GM18507 (cell line): ENCODE data around the gene ZFYVE1.
"Not testable (repeated sequence)": the region's sequence is repeated elsewhere in the genome, so short reads cannot be mapped to it uniquely, and the experiment has no call there.

Experiments
- DNase-seq: peaks from one replicate; pipeline ENCODE4 v3.0.0; 2011; ENCODE audit warnings: low read depth; ENCODE audit not compliant: insufficient read length; ENCODE audit errors: extremely low spot score
- FAIRE-seq: peaks from 2 replicates; lab custom pipeline; 2011; peaks lifted over from hg19 to GRCh38; lab: Jason Lieb, UNC

ZFYVE1 gene

GRCh38 chr14:73026845-73027542 lies at the start of gene ZFYVE1:
ZFYVE1 (minus strand) TSS chr14:73027106; CDS start chr14:73024508, 2,598 bp downstream.
- DNase-seq (peak; percentile 89), FAIRE-seq (peak; percentile 100)

- no peak for FAIRE-seq
- DNase-seq = no peak
Observed at GRCh38 chr14:73069585-73069984, 42.7 kb upstream of the ZFYVE1 start.

GRCh38 chr14:73058922-73059673 lies 32.2 kb upstream of the ZFYVE1 start:
- FAIRE-seq (peak; percentile 47), DNase-seq (no peak)

GRCh38 chr14:73058224-73058921 lies 31.5 kb upstream of the ZFYVE1 start, which contains the start of gene RBM25:
RBM25 (plus strand) TSS chr14:73058534; CDS start chr14:73071642, 13,108 bp downstream.
- peak; percentile 91 for DNase-seq
- peak; percentile 100 for FAIRE-seq

- no peak for DNase-seq
- no peak for FAIRE-seq
Observed at GRCh38 chr14:73057944-73058223, 31.0 kb upstream of the ZFYVE1 start.

- FAIRE-seq (no peak), DNase-seq (no peak)
Observed at GRCh38 chr14:73055251-73055650, 28.3 kb upstream of the ZFYVE1 start.

- FAIRE-seq (no peak), DNase-seq (no peak)
Observed at GRCh38 chr14:73049428-73049827, 22.5 kb upstream of the ZFYVE1 start.

- FAIRE-seq (no peak), DNase-seq (no peak)
Observed at GRCh38 chr14:73047808-73048207, 20.9 kb upstream of the ZFYVE1 start.

GRCh38 chr14:73036706-73037450 lies 10.0 kb upstream of the ZFYVE1 start:
- FAIRE-seq = not testable (repeated sequence)

GRCh38 chr14:73027984-73028383 lies 1.1 kb upstream of the ZFYVE1 start:
- no peak for FAIRE-seq
- DNase-seq = no peak

More at GRCh38 chr14:73036706-73037450, 10.0 kb upstream of the ZFYVE1 start:
- DNase-seq = not testable (repeated sequence)

- FAIRE-seq (no peak), DNase-seq (no peak)
Observed at GRCh38 chr14:73027546-73027945, 640 bp upstream of the ZFYVE1 start.

GRCh38 chr14:73026243-73026844 lies 562 bp downstream of the ZFYVE1 start:
- DNase-seq (no peak), FAIRE-seq (no peak)

- no peak for FAIRE-seq
- DNase-seq = no peak
Observed at GRCh38 chr14:73025544-73025943, 1.4 kb downstream of the ZFYVE1 start.

- DNase-seq = no peak
- no peak for FAIRE-seq
Observed at GRCh38 chr14:73022051-73022450, 4.9 kb downstream of the ZFYVE1 start.

GRCh38 chr14:73016011-73016410 lies 10.9 kb downstream of the ZFYVE1 start:
- not testable (repeated sequence) for DNase-seq, FAIRE-seq

GRCh38 chr14:73015552-73015951 lies 11.4 kb downstream of the ZFYVE1 start:
- not testable (repeated sequence) for DNase-seq, FAIRE-seq

GRCh38 chr14:73014105-73014504 lies 12.8 kb downstream of the ZFYVE1 start:
- DNase-seq (peak; percentile 15), FAIRE-seq (no peak)

GRCh38 chr14:73011189-73011588 lies 15.7 kb downstream of the ZFYVE1 start:
- FAIRE-seq, DNase-seq: not testable (repeated sequence)

- FAIRE-seq = no peak
- no peak for DNase-seq
Observed at GRCh38 chr14:73008501-73008900, 18.4 kb downstream of the ZFYVE1 start.
